HFFc6 (cell line): ENCODE results near the gene GAS2L3. TPM values are rescaled to one million over a fixed set of nuclear protein-coding genes. Genes with fewer than 3 reads are reported as not detected.
A peak's percentile ranks its signal among the peaks of the same experiment; 100 is the strongest.
"Not testable (repeated sequence)": the region's sequence is repeated elsewhere in the genome, so short reads cannot be mapped to it uniquely, and the experiment has no call there.

Source experiments
- DNase-seq: peaks from one replicate; pipeline ENCODE4 v3.0.0-alpha.2; 2018
- H3K27ac Mint-ChIP-seq: 2 replicates; pipeline ENCODE4 v1.8.0; 2020; ENCODE audit warnings: mild to moderate bottlenecking, mixed read lengths
- H3K27me3 Mint-ChIP-seq: 2 replicates; pipeline ENCODE4 v1.8.0; 2021; ENCODE audit warnings: mild to moderate bottlenecking, moderate library complexity, mixed read lengths; ENCODE audit not compliant: insufficient read depth
- H3K36me3 Mint-ChIP-seq: 2 replicates; pipeline ENCODE4 v1.8.0; 2021; ENCODE audit warnings: low read depth, mixed read lengths
- H3K4me1 Mint-ChIP-seq: 2 replicates; pipeline ENCODE4 v1.8.0; 2020; ENCODE audit warnings: low read depth, mixed read lengths
- H3K4me3 Mint-ChIP-seq: 2 replicates; pipeline ENCODE4 v1.8.0; 2020; ENCODE audit warnings: mild to moderate bottlenecking, moderate library complexity, mixed read lengths
- H3K9me3 Mint-ChIP-seq: 2 replicates; pipeline ENCODE4 v1.8.0; 2020; ENCODE audit warnings: mild to moderate bottlenecking, mixed read lengths
- CTCF ChIP-seq: fragments of 200-600 bp; sonication (generic); IDR thresholded peaks from 2 replicates; pipeline ENCODE4 v1.5.0; 2021; ENCODE audit warnings: antibody characterized with exemption, mild to moderate bottlenecking
- total RNA-seq, 6 experiments: library from RNA; stranded (reverse); fragmentation: NEBNext Ultra II Directional; extraction: Animal tissue kit (Norgen Biotek cat#: 25700); gene quantifications; 2 replicates in 1 of 6; 3 replicates in 5 of 6; pipeline ENCODE4 v1.2.3, GENCODE V29; 2021

Gene GAS2L3
- total RNA-seq, 6 experiments from 2014 or later = 10.0 to 25.2 (median 22.8) TPM

DNA sequence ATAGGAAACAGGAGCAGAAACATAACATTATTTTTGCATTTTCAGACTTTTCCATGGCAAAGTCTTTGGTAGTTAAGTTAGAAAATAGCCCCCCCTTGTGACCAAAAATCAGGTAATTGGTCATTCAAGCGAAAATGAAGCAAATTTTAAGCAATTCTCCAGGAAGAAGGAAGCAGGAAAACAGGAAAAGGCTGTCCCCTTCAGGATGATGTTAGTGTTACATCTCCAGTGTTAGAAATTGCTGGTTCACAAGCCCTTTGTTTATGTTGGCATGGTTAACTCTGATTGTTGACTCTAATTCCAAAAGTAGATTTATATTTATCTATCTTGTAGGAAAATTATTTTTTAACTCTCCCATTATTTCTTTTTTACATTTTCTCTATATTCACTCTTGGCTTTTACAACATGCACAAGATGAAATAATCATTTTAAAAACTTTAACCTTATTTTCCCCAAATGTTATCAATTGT, 18.8 kb upstream of the GAS2L3 start:
- TF ChIP-seq CTCF = peak; percentile 97
- H3K27ac Mint-ChIP-seq = no peak overlapping the region
- no peaks in the 10 kb centered on the region; the same call in 1 of the 2 replicates for H3K27me3 Mint-ChIP-seq
- H3K4me3 Mint-ChIP-seq = no peak overlapping the region
- no peaks in the 10 kb centered on the region for H3K9me3 Mint-ChIP-seq
- no peaks in the 10 kb centered on the region for H3K4me1 Mint-ChIP-seq
- no peaks in the 10 kb centered on the region for H3K36me3 Mint-ChIP-seq
- DNase-seq = peak; percentile 90

GRCh38 chr12:100555722-100556121, 17.8 kb upstream of the GAS2L3 start:
- no peaks in the 10 kb centered on the region for H3K4me1 Mint-ChIP-seq
- no peaks in the 10 kb centered on the region for H3K9me3 Mint-ChIP-seq
- no peaks in the 10 kb centered on the region for H3K36me3 Mint-ChIP-seq
- no peaks in the 10 kb centered on the region; the same call in none of the 2 replicates for H3K27me3 Mint-ChIP-seq
- no peak overlapping the region for H3K4me3 Mint-ChIP-seq
- TF ChIP-seq CTCF = no peak
- no peak for DNase-seq
- H3K27ac Mint-ChIP-seq = no peak overlapping the region

- H3K27me3 Mint-ChIP-seq = no peaks in the 10 kb centered on the region; the same call in none of the 2 replicates
- H3K9me3 Mint-ChIP-seq = no peaks in the 10 kb centered on the region
- no peaks in the 10 kb centered on the region for H3K36me3 Mint-ChIP-seq
- H3K4me3 Mint-ChIP-seq = no peak overlapping the region
- no peak overlapping the region for H3K27ac Mint-ChIP-seq
- no peaks in the 10 kb centered on the region for H3K4me1 Mint-ChIP-seq
- no peak for TF ChIP-seq CTCF
- DNase-seq = no peak
Observed at GRCh38 chr12:100557357-100557756, 16.1 kb upstream of the GAS2L3 start.

- not testable (repeated sequence) for H3K4me1 Mint-ChIP-seq, H3K4me3 Mint-ChIP-seq, H3K27me3 Mint-ChIP-seq, H3K36me3 Mint-ChIP-seq, DNase-seq, H3K27ac Mint-ChIP-seq, H3K9me3 Mint-ChIP-seq
Observed at GRCh38 chr12:100559261-100559660, 14.2 kb upstream of the GAS2L3 start.

- H3K4me3 Mint-ChIP-seq = peak overlapping the region; percentile 19
- H3K36me3 Mint-ChIP-seq = no peaks in the 10 kb centered on the region
- peaks cover 4% of the 10 kb centered on the region; the same call in 1 of the 2 replicates for H3K27me3 Mint-ChIP-seq
- peaks cover 13% of the 10 kb centered on the region for H3K4me1 Mint-ChIP-seq
- no peak overlapping the region for H3K27ac Mint-ChIP-seq
- TF ChIP-seq CTCF = no peak
- H3K9me3 Mint-ChIP-seq = no peaks in the 10 kb centered on the region
- no peak for DNase-seq
Observed at GRCh38 chr12:100564090-100564489, 9.4 kb upstream of the GAS2L3 start.

DNA sequence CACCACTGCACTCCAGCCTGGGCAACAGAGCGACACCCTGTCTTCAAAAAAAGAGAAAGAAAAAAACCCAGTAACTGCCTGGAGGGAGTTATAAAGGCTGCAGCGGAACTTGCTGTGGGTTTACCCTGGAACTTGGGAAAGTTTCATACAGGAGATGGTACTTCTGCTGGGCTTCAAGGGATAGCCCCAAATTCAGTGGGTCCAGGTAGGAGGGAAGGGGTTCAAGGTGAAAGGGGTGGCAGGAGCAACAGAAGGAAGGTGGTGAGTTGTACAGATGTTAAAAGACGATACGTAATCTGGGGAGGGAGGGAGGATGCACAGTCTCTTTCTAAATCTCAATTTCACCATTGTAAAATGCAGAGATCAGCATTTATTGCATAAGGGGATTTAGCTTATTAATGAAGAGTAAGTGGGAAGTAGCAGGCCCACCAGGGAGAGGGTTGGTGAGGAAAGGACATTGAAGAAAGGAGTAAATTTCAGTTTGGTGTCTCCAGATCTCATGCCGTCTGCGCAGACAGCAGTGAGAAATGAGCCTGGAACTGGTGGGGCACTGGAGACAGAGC, 8.5 kb upstream of the GAS2L3 start:
- H3K4me3 Mint-ChIP-seq = no peak overlapping the region
- no peaks in the 10 kb centered on the region for H3K9me3 Mint-ChIP-seq
- no peak for DNase-seq
- H3K27me3 Mint-ChIP-seq = peaks cover 4% of the 10 kb centered on the region; the same call in 1 of the 2 replicates
- no peak for TF ChIP-seq CTCF
- H3K27ac Mint-ChIP-seq = no peak overlapping the region
- no peaks in the 10 kb centered on the region for H3K36me3 Mint-ChIP-seq
- H3K4me1 Mint-ChIP-seq = peaks cover 13% of the 10 kb centered on the region
